Central memory CD8-positive, alpha-beta T cell (primary cell): ENCODE results near the gene PATJ.
"Not testable (repeated sequence)": the region's sequence is repeated elsewhere in the genome, so short reads cannot be mapped to it uniquely, and the experiment has no call there.

Source experiments
- ATAC-seq: fragments of 150-1000 bp; cut with Tn5 transposase; replicated peaks from 2 replicates; pipeline ENCODE4 v1.10.0; 2022; ENCODE audit warnings: mild to moderate bottlenecking, moderate FRiP score, moderate number of reproducible peaks; ENCODE audit not compliant: poor library complexity, severe bottlenecking; ENCODE audit errors: extremely low read depth
- DNase-seq, 2 donors: peaks; one replicate each; pipeline ENCODE4 v3.0.0; 2021; ENCODE audit warnings: low spot score in 2 of 2
- H3K27ac Mint-ChIP-seq: one replicate; pipeline ENCODE4 v1.8.0; 2022; ENCODE audit warnings: low read depth, mild to moderate bottlenecking, moderate library complexity, mixed read lengths
- H3K27me3 Mint-ChIP-seq: one replicate; pipeline ENCODE4 v1.8.0; 2022; ENCODE audit warnings: mixed read lengths
- H3K36me3 Mint-ChIP-seq: one replicate; pipeline ENCODE4 v1.8.0; 2022; ENCODE audit warnings: mild to moderate bottlenecking, moderate library complexity, mixed read lengths; ENCODE audit not compliant: insufficient read depth
- H3K4me1 Mint-ChIP-seq: one replicate; pipeline ENCODE4 v1.8.0; 2022; ENCODE audit warnings: mixed read lengths
- H3K4me3 Mint-ChIP-seq: one replicate; pipeline ENCODE4 v1.8.0; 2022; ENCODE audit warnings: mild to moderate bottlenecking, moderate library complexity, mixed read lengths
- H3K9me3 Mint-ChIP-seq: one replicate; pipeline ENCODE4 v1.8.0; 2022; ENCODE audit warnings: mixed read lengths

The PATJ gene

DNA sequence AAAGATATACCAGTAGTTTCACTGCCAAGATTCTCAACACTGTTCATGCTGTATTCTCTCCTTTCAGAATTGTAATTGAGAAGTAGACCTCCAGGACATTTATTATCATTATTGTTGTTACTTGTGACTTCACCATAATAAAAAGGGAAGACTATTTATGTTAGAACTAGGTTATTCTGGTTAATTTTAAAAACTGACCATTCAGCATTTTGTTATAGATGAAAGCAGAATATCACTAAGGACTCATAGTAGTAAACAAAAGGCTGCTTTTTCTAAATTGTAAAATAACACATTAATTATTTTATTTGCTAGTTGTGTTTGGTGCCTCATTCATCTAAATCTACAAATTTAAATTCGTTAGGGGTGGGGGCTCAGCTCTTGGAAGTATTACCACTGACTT lies 210.4 kb downstream of the PATJ start:
- Mint-ChIP-seq H3K36me3 (no peaks in the 10 kb centered on the region), H3K4me3 (no peak overlapping the region), H3K27me3 (no peaks in the 10 kb centered on the region), H3K4me1 (no peaks in the 10 kb centered on the region), H3K27ac (no peak overlapping the region), H3K9me3 (no peaks in the 10 kb centered on the region)
- ATAC-seq, result no peak
- no peak for DNase-seq

- no peak for DNase-seq
- Mint-ChIP-seq H3K4me1 (no peaks in the 10 kb centered on the region), H3K36me3 (no peaks in the 10 kb centered on the region), H3K9me3 (no peaks in the 10 kb centered on the region), H3K27ac (no peak overlapping the region), H3K27me3 (no peaks in the 10 kb centered on the region), H3K4me3 (no peak overlapping the region)
- ATAC-seq, result no peak
Observed at GRCh38 chr1:61953076-61953789, 211.0 kb downstream of the PATJ start.

- ATAC-seq, result no peak
- Mint-ChIP-seq H3K4me1 (no peaks in the 10 kb centered on the region), H3K9me3 (no peaks in the 10 kb centered on the region), H3K27ac (no peak overlapping the region), H3K27me3 (no peaks in the 10 kb centered on the region), H3K36me3 (no peaks in the 10 kb centered on the region), H3K4me3 (no peak overlapping the region)
- no peak for DNase-seq
Observed at GRCh38 chr1:61953790-61954150, 211.5 kb downstream of the PATJ start.

DNA sequence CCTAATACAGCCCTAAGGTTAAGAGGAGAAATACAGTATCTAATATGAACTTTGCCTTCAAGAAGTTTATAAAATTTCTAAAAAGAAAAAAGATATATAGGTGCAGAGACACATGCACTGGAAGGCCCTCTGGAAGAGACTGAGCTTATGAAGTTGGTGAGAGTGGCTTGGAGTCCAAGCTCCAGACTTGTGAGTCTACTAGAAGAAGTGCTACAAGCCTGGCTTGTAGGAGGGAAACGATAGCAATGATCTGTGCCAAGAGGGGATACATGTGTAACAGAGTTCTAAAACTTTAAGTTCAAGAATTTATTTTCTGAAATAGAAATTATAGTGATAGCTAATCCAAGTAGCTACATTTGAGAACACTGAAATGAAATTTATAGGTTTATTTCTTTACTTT lies 213.0 kb downstream of the PATJ start:
- Mint-ChIP-seq H3K4me1 (no peaks in the 10 kb centered on the region), H3K27ac (no peak overlapping the region), H3K36me3 (peaks cover 1% of the 10 kb centered on the region), H3K27me3 (no peaks in the 10 kb centered on the region), H3K4me3 (no peak overlapping the region), H3K9me3 (no peaks in the 10 kb centered on the region)
- DNase-seq (no peak), ATAC-seq (no peak)

GRCh38 chr1:61956016-61956645 lies 213.9 kb downstream of the PATJ start:
- Mint-ChIP-seq H3K27me3 (no peaks in the 10 kb centered on the region), H3K36me3 (peaks cover 2% of the 10 kb centered on the region), H3K27ac (no peak overlapping the region), H3K9me3 (no peaks in the 10 kb centered on the region), H3K4me3 (no peak overlapping the region), H3K4me1 (no peaks in the 10 kb centered on the region)
- ATAC-seq (no peak), DNase-seq (no peak)

DNA sequence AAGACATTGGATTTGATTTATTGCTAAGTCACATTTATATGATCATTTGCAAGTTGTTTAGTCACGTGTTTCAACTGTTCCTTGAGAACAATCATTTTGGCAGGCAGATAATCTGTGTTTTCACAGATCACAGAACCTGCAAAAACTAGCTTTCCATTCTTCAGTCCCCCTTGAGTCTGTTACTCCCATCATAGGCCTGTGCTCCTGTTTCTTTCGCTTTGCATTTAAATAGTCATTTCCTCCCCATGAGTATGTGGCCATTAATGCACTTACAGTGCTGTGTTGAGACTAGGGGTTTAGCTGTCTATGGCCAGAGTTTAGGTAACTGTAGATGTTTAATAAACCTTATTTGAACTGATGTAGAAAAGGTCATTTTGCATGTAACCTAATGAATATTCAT lies 214.5 kb downstream of the PATJ start:
- Mint-ChIP-seq H3K4me1 (no peaks in the 10 kb centered on the region), H3K27ac (no peak overlapping the region), H3K9me3 (no peaks in the 10 kb centered on the region), H3K4me3 (no peak overlapping the region), H3K27me3 (no peaks in the 10 kb centered on the region), H3K36me3 (peaks cover 2% of the 10 kb centered on the region)
- DNase-seq (no peak), ATAC-seq (no peak)

DNA sequence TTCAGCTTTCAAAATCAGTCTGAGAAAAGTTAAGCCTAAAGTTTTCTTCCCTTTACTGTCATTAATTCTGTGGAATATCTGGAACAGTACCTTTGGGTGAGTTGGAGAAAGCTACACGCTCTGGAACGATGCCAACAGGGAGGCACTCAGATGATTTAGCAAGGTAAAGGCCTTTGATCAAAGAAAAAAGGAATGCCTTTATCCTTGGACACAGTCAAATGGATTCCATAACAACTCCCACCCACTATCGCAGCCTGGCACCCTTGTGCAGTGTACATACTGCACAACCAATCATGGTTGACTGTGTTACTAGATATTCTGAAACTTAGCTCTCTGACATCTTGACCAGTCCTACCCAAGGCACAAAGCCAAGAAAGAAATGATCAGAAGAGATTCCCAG lies 218.7 kb downstream of the PATJ start:
- H3K9me3 Mint-ChIP-seq, result no peaks in the 10 kb centered on the region
- DNase-seq (no peak), ATAC-seq (no peak)
- H3K27ac Mint-ChIP-seq, result no peak overlapping the region
- no peaks in the 10 kb centered on the region for H3K4me1 Mint-ChIP-seq
- H3K4me3 Mint-ChIP-seq, result no peak overlapping the region
- no peaks in the 10 kb centered on the region for H3K27me3 Mint-ChIP-seq
- peaks cover 2% of the 10 kb centered on the region for H3K36me3 Mint-ChIP-seq

DNA sequence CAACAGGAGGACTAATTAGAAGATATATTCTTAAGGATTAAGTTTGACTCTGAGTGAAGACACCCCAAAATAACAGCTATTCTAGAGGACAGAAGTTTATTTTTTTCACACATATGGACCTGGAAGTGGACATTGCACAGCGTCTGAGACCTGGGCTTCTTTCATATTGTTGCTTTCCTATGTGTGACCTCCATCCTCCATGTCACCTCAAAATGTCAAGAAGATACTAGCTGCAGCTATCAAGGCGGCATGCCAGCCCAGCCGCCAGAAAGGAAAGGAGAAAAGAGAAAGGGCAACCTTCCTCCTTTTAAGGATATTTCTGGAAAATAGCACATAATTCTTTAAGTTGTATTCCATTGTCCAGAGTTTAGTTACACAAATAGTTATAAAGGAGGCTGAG lies 220.4 kb downstream of the PATJ start:
- ATAC-seq, result no peak
- peaks cover 2% of the 10 kb centered on the region for H3K36me3 Mint-ChIP-seq
- no peaks in the 10 kb centered on the region for H3K4me1 Mint-ChIP-seq
- H3K4me3 Mint-ChIP-seq, result no peak overlapping the region
- no peak for DNase-seq
- H3K9me3 Mint-ChIP-seq, result no peaks in the 10 kb centered on the region
- H3K27ac Mint-ChIP-seq, result no peak overlapping the region
- H3K27me3 Mint-ChIP-seq, result no peaks in the 10 kb centered on the region

DNA sequence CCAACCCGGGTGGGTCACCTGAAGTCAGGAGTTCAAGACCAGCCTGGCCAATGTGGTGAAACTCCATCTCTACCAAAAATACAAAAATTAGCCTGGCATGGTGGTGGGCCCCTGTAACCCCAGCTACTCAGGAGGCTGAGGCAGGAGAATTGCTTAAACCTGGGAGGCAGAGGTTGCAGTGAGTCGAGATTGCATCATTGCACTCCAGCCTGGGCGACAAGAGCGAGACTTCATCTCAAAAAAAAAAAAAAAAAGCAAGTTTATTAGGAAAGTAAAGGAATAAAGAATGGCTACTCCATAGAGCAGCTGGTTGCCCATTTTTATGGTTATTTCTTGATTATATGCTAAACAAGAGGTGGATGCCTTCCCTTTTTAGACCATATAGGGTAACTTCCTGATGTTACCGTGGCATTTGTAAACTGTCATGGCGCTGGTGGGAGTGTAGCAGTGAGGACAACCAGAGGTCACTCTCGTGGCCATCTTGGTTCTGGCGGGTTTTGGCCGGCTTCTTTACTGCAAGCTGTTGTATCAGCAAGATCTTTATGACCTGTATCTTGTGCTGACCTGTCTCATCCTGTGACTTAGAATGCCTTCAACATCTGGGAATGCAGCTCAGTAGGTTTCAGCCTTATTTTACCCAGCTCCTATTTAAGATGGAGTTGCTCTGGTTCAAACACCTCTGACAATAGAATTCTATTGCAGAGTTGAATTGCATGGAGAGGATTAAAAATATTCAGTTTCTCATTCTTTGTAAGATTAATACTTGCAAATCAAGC lies 224.4 kb downstream of the PATJ start:
- H3K27me3 Mint-ChIP-seq, H3K9me3 Mint-ChIP-seq, H3K4me1 Mint-ChIP-seq, H3K4me3 Mint-ChIP-seq, H3K36me3 Mint-ChIP-seq, H3K27ac Mint-ChIP-seq, DNase-seq, ATAC-seq: not testable (repeated sequence)

DNA sequence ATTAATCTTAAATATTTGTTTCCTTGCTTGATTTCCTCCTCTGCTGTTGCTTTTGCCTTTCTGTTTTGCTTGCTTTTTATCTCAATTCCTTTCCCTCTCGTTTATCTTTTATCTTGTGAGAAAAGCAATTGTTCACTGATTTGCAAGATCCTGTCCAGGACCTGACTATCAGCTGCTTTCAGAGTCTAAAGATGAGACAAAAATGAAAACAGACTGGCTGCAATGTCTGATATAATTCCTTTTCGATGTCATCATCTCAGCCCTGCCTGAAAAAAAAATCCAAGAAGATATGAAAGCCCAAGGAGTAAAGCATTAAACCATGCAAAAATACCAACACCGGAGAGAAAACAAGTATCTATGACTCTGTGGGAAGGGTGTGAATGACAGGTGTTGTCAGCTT lies 225.5 kb downstream of the PATJ start:
- H3K9me3 Mint-ChIP-seq, result no peaks in the 10 kb centered on the region
- no peak overlapping the region for H3K27ac Mint-ChIP-seq
- H3K27me3 Mint-ChIP-seq, result no peaks in the 10 kb centered on the region
- ATAC-seq, result no peak
- H3K4me3 Mint-ChIP-seq, result no peak overlapping the region
- DNase-seq, result no peak
- H3K4me1 Mint-ChIP-seq, result no peaks in the 10 kb centered on the region
- H3K36me3 Mint-ChIP-seq, result peaks cover 2% of the 10 kb centered on the region

DNA sequence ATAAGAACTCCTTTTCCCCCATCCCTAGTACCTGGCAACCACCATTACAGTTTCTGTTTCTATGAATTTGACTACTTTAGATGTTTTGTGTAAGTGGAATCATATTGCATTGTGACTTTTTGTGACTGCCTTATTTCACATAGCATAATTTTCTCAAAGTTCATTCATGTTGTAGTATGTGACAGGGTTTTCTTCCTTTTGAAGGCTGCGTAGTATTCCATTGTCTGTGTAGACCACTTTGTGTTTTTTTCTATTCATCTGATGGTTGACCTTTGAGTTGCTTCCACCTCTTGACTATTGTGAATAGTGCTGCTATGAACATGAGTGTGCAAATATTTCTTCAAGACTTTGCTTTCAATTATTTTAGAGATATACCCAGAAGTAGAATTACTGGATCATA lies 226.6 kb downstream of the PATJ start:
- H3K36me3 Mint-ChIP-seq, result peaks cover 2% of the 10 kb centered on the region
- no peak overlapping the region for H3K4me3 Mint-ChIP-seq
- no peaks in the 10 kb centered on the region for H3K27me3 Mint-ChIP-seq
- no peak overlapping the region for H3K27ac Mint-ChIP-seq
- no peaks in the 10 kb centered on the region for H3K9me3 Mint-ChIP-seq
- DNase-seq, result no peak
- no peak for ATAC-seq
- no peaks in the 10 kb centered on the region for H3K4me1 Mint-ChIP-seq

GRCh38 chr1:61973100-61973837 lies 231.0 kb downstream of the PATJ start:
- peaks cover 8% of the 10 kb centered on the region for H3K4me1 Mint-ChIP-seq
- no peaks in the 10 kb centered on the region for H3K36me3 Mint-ChIP-seq
- H3K27me3 Mint-ChIP-seq, result no peaks in the 10 kb centered on the region
- H3K9me3 Mint-ChIP-seq, result no peaks in the 10 kb centered on the region
- no peak for DNase-seq
- no peak overlapping the region for H3K4me3 Mint-ChIP-seq
- no peak overlapping the region for H3K27ac Mint-ChIP-seq
- no peak for ATAC-seq
